Gastrocnemius medialis (tissue), 4 donors: ENCODE measurements around the gene FANCB. TPM values are rescaled to one million over a fixed set of nuclear protein-coding genes. Genes with fewer than 3 reads are reported as not detected.

Experiments used
- ATAC-seq, 2 donors: fragments of 150-250 bp; one replicate each; pipeline ENCODE4 v1.9.1; 2016
- DNase-seq, 2 donors: peaks; one replicate each; pipeline ENCODE4 v3.0.0-alpha.2; 2019
- H3K27ac ChIP-seq, 4 donors: fragments of 200-600 bp; sonication (generic); 1 replicate in 1 of 4; 2 replicates in 3 of 4; pipeline ENCODE4 v1.5.1; 2016 to 2018; ENCODE audit warnings: mild to moderate bottlenecking in 2 of 4, moderate library complexity in 1 of 4
- H3K27me3 ChIP-seq, 3 donors: fragments of 200-600 bp; sonication (generic) in 2 of 3; 1 replicate in 1 of 3; 2 replicates in 2 of 3; pipeline versions ENCODE4 v1.5.1 to v1.6.0; 2016 to 2019; ENCODE audit warnings: mild to moderate bottlenecking in 1 of 3, moderate library complexity in 1 of 3
- H3K36me3 ChIP-seq, 2 donors: fragments of 200-600 bp; sonication (generic) in 1 of 2; one replicate each; pipeline ENCODE4 v1.5.1; 2017 to 2018
- H3K4me1 ChIP-seq, 2 donors: fragments of 200-600 bp; sonication (generic) in 1 of 2; one replicate each; pipeline ENCODE4 v1.5.1; 2016 to 2017; ENCODE audit warnings: mild to moderate bottlenecking in 2 of 2
- H3K4me3 ChIP-seq, 4 donors: fragments of 200-600 bp; sonication (generic) in 3 of 4; 1 replicate in 1 of 4; 2 replicates in 3 of 4; pipeline ENCODE4 v1.5.1; 2016 to 2019; ENCODE audit warnings: mild to moderate bottlenecking in 2 of 4
- H3K9me3 ChIP-seq, 3 donors: fragments of 200-600 bp; sonication (generic) in 2 of 3; 1 replicate in 1 of 3; 2 replicates in 2 of 3; pipeline ENCODE4 v1.5.1; 2016 to 2019
- CTCF ChIP-seq, 5 experiments: fragments of 450-650 bp in 3 of 5; fragments of 200-600 bp in 2 of 5; sonication (generic) in 2 of 5; IDR thresholded peaks in 4 of 5; conservative IDR thresholded peaks in 1 of 5; 1 replicate in 4 of 5; 2 replicates in 1 of 5; pipeline ENCODE4 v1.5.1; 2016 to 2019; ENCODE audit warnings: antibody characterized with exemption in 5 of 5, mild to moderate bottlenecking in 3 of 5, moderate library complexity in 3 of 5
- POLR2A ChIP-seq, 2 donors: fragments of 450-650 bp; IDR thresholded peaks; one replicate each; pipeline ENCODE4 v1.6.1; 2017; ENCODE audit warnings: antibody characterized with exemption in 2 of 2, mild to moderate bottlenecking in 2 of 2, moderate library complexity in 2 of 2
- in situ Hi-C, 4 donors: fragments of 200-750 bp; cut with MboI; loops; one replicate each; pipeline versions ENCODE4 v1.15.0 to v1.8.0; 2017; ENCODE audit warnings: low sequenced_read_pairs in 4 of 4
- intact Hi-C: fragments of 100-400 bp; cut with DNase I; formaldehyde crosslinking; loops from one replicate; pipeline ENCODE4 v1.15.1; 2023; ENCODE audit warnings: low total_unique reads
- total RNA-seq, 4 donors: library from RNA; depleted of rRNA; stranded (reverse); fragments of >200 nt; gene quantifications; one replicate each; pipeline versions ENCODE4 v1.1.0 to v1.2.3, GENCODE V29; 2016

The FANCB gene
- total RNA-seq, 4 donors from 2014 or later: 0.11 to 0.41 (median 0.16) TPM; not detected in 1

- Histone ChIP-seq H3K27ac (no peak overlapping the region), H3K9me3 (no peaks in the 10 kb centered on the region), H3K27me3 (no peaks in the 10 kb centered on the region), H3K4me1 (no peaks in the 10 kb centered on the region), H3K4me3 (no peak overlapping the region), H3K36me3 (no peaks in the 10 kb centered on the region)
- ATAC-seq (no peak), DNase-seq (no peak)
- intact Hi-C loops (no loop called here), in situ Hi-C loops (no loop called here)
- no peak for TF ChIP-seq CTCF (IDR thresholded peaks at IDR 0.05 in 4 of 5, conservative IDR thresholded peaks at IDR 0.05 in 1 of 5)
- no peak for TF ChIP-seq POLR2A (IDR thresholded peaks at IDR 0.05)
These were observed 53.1 kb downstream of the FANCB start for GRCh38 chrX:14819769-14820168.

- in situ Hi-C loops: no loop called here
- no peak for ATAC-seq
- Histone ChIP-seq H3K4me3 (no peak overlapping the region), H3K9me3 (no peaks in the 10 kb centered on the region), H3K4me1 (no peaks in the 10 kb centered on the region), H3K36me3 (no peaks in the 10 kb centered on the region), H3K27ac (no peak overlapping the region), H3K27me3 (no peaks in the 10 kb centered on the region)
- TF ChIP-seq CTCF (IDR thresholded peaks at IDR 0.05 in 4 of 5, conservative IDR thresholded peaks at IDR 0.05 in 1 of 5): no peak
- TF ChIP-seq POLR2A (IDR thresholded peaks at IDR 0.05): no peak
- intact Hi-C loops: no loop called here
- DNase-seq: no peak
These were observed 55.3 kb downstream of the FANCB start for GRCh38 chrX:14817571-14817970.

GRCh38 chrX:14802943-14803710, 69.7 kb downstream of the FANCB start:
- no peaks in the 10 kb centered on the region for H3K4me1 ChIP-seq
- no peaks in the 10 kb centered on the region for H3K27me3 ChIP-seq
- ATAC-seq (no peak), DNase-seq (no peak)
- intact Hi-C loops: no loop called here
- no peak overlapping the region for H3K4me3 ChIP-seq
- TF ChIP-seq CTCF (IDR thresholded peaks at IDR 0.05 in 4 of 5, conservative IDR thresholded peaks at IDR 0.05 in 1 of 5) (no peak), POLR2A (IDR thresholded peaks at IDR 0.05) (no peak)
- in situ Hi-C loops: no loop called here
- H3K27ac ChIP-seq: no peak overlapping the region
- no peaks in the 10 kb centered on the region for H3K36me3 ChIP-seq
- no peaks in the 10 kb centered on the region for H3K9me3 ChIP-seq

GRCh38 chrX:14801136-14801535, 71.7 kb downstream of the FANCB start:
- ATAC-seq: no peak
- intact Hi-C loops: no loop called here
- in situ Hi-C loops: no loop called here
- no peaks in the 10 kb centered on the region for H3K36me3 ChIP-seq
- no peaks in the 10 kb centered on the region for H3K4me1 ChIP-seq
- no peak for TF ChIP-seq CTCF (IDR thresholded peaks at IDR 0.05 in 4 of 5, conservative IDR thresholded peaks at IDR 0.05 in 1 of 5)
- TF ChIP-seq POLR2A (IDR thresholded peaks at IDR 0.05): no peak
- H3K4me3 ChIP-seq: no peak overlapping the region
- H3K27me3 ChIP-seq: no peaks in the 10 kb centered on the region
- DNase-seq: no peak
- H3K27ac ChIP-seq: no peak overlapping the region
- H3K9me3 ChIP-seq: no peaks in the 10 kb centered on the region
